IMR-90 (cell line): ENCODE data around the gene NAT14. TPM values are rescaled to one million over a fixed set of nuclear protein-coding genes. Genes with fewer than 3 reads are reported as not detected.

Source experiments
- ATAC-seq: fragments of 200-7000 bp; cut with Tn5 transposase; 2 replicates; pipeline ENCODE4 v1.9.1; 2020; ENCODE audit warnings: low read depth, mild to moderate bottlenecking, moderate library complexity
- BruUV-seq: library from RNA; stranded (reverse); fragments of 400-500 nt; replicated peaks from 2 replicates; lab custom pipeline; 2021; lab: Mats Ljungman, UMichigan
- CTCF ChIA-PET: fragments of 300-600 bp; formaldehyde crosslinking; extraction: SDS; loops from one replicate; lab custom pipeline; 2021; ENCODE audit warnings: antibody characterized with exemption; lab: Yijun Ruan, JAX
- POLR2A ChIA-PET: fragments of 300-600 bp; sonication (Branson Sonifier 250); formaldehyde crosslinking; loops from one replicate; lab custom pipeline; 2022; ENCODE audit warnings: antibody characterized with exemption; ENCODE audit not compliant: unreplicated experiment; lab: Charles Lee
- DNase-seq: peaks from one replicate; pipeline ENCODE4 v3.0.0; 2013
- H2AFZ ChIP-seq: replicated peaks from 2 replicates; pipeline ENCODE3; 2013; ENCODE audit warnings: low read length, mild to moderate bottlenecking; ENCODE audit not compliant: poor library complexity
- H2AK5ac ChIP-seq: 2 replicates; pipeline ENCODE4 v1.6.1; 2013; ENCODE audit warnings: low read depth, low read length, inconsistent platforms
- H2AK9ac ChIP-seq: replicated peaks from 2 replicates; pipeline ENCODE3; 2013; ENCODE audit warnings: mild to moderate bottlenecking, low read depth, low read length, moderate library complexity; ENCODE audit not compliant: poor library complexity
- H2BK120ac ChIP-seq: 2 replicates; pipeline ENCODE4 v1.6.1; 2013; ENCODE audit warnings: low read depth, low read length, inconsistent platforms
- H2BK15ac ChIP-seq: 3 replicates; pipeline ENCODE4 v1.6.1; 2013; ENCODE audit warnings: low read depth, low read length, inconsistent platforms
- H2BK20ac ChIP-seq: 2 replicates; pipeline ENCODE4 v1.6.1; 2013; ENCODE audit warnings: low read depth, mild to moderate bottlenecking, inconsistent platforms, low read length, moderate library complexity
- H2BK5ac ChIP-seq: 2 replicates; pipeline ENCODE4 v1.6.1; 2013; ENCODE audit warnings: mild to moderate bottlenecking, low read depth, low read length, inconsistent platforms; ENCODE audit not compliant: poor library complexity, severe bottlenecking
- H3K14ac ChIP-seq: replicated peaks from 2 replicates; pipeline ENCODE4 v1.6.1; 2013; ENCODE audit warnings: low read depth, low read length, inconsistent platforms
- H3K18ac ChIP-seq: 2 replicates; pipeline ENCODE4 v1.6.1; 2013; ENCODE audit warnings: low read depth, low read length, control low read depth
- H3K23ac ChIP-seq: 2 replicates; pipeline ENCODE4 v1.6.1; 2013; ENCODE audit warnings: low read depth, low read length, inconsistent platforms
- H3K27ac ChIP-seq: 2 replicates; pipeline ENCODE4 v1.5.1; 2013; ENCODE audit warnings: mild to moderate bottlenecking, control low read depth, low read length; ENCODE audit not compliant: insufficient read depth
- H3K27me3 ChIP-seq: 2 replicates; pipeline ENCODE4 v1.6.1; 2013; ENCODE audit warnings: low read length; ENCODE audit not compliant: control insufficient read depth, insufficient read depth
- H3K36me3 ChIP-seq: 2 replicates; pipeline ENCODE4 v1.6.1; 2013; ENCODE audit warnings: low read length, mixed read lengths; ENCODE audit not compliant: control insufficient read depth, insufficient read depth
- H3K4ac ChIP-seq: 2 replicates; pipeline ENCODE4 v1.6.1; 2013; ENCODE audit warnings: low read depth, low read length, inconsistent platforms
- H3K4me1 ChIP-seq: 2 replicates; pipeline ENCODE4 v1.6.1; 2013; ENCODE audit warnings: low read length, mixed read lengths; ENCODE audit not compliant: control insufficient read depth, insufficient read depth
- H3K4me2 ChIP-seq: 2 replicates; pipeline ENCODE4 v1.6.1; 2013; ENCODE audit warnings: low read depth, mild to moderate bottlenecking, control low read depth, low read length, moderate library complexity
- H3K4me3 ChIP-seq: 2 replicates; pipeline ENCODE4 v1.5.1; 2013; ENCODE audit warnings: low read depth, mild to moderate bottlenecking, control low read depth, low read length, moderate library complexity; ENCODE audit not compliant: insufficient read depth
- H3K56ac ChIP-seq: 2 replicates; pipeline ENCODE4 v1.6.1; 2013; ENCODE audit warnings: low read length, inconsistent platforms; ENCODE audit not compliant: insufficient read depth; ENCODE audit errors: extremely low read depth
- H3K79me1 ChIP-seq, 2 experiments: 2 replicates each; pipeline ENCODE4 v1.6.1; 2013; ENCODE audit warnings: low read length in 2 of 2, inconsistent platforms in 1 of 2, low read depth in 1 of 2
- H3K9ac ChIP-seq: 2 replicates; pipeline ENCODE4 v1.6.1; 2013; ENCODE audit warnings: low read depth, low read length, control low read depth
- H3K9me1 ChIP-seq: 2 replicates; pipeline ENCODE4 v1.6.1; 2013; ENCODE audit warnings: low read length, inconsistent platforms; ENCODE audit not compliant: insufficient read depth
- H3K9me3 ChIP-seq: 2 replicates; pipeline ENCODE4 v1.6.1; 2013; ENCODE audit warnings: low read length; ENCODE audit not compliant: control insufficient read depth, insufficient read depth
- H4K20me1 ChIP-seq: 2 replicates; pipeline ENCODE4 v1.6.1; 2013; ENCODE audit warnings: low read length, inconsistent platforms; ENCODE audit not compliant: insufficient read depth
- H4K5ac ChIP-seq: 2 replicates; pipeline ENCODE4 v1.6.1; 2013; ENCODE audit warnings: mild to moderate bottlenecking, low read depth, low read length, control low read depth
- H4K8ac ChIP-seq, 2 experiments: 2 replicates each; pipeline ENCODE4 v1.6.1; 2013; ENCODE audit warnings: low read depth in 2 of 2, low read length in 2 of 2, control low read depth in 1 of 2, inconsistent platforms in 1 of 2
- H4K91ac ChIP-seq: 2 replicates; pipeline ENCODE4 v1.6.1; 2013; ENCODE audit warnings: low read depth, low read length, inconsistent platforms; ENCODE audit not compliant: insufficient read depth
- BHLHE40 ChIP-seq: fragments of 150-350 bp; IDR thresholded peaks from 2 replicates; pipeline ENCODE4 v1.6.1; 2016; ENCODE audit warnings: mild to moderate bottlenecking, low read depth, low read length
- CEBPB ChIP-seq: IDR thresholded peaks from 2 replicates; pipeline ENCODE4 v1.6.1; 2012; ENCODE audit warnings: low read depth, low read length, improper control_type of control experiment
- CHD1 ChIP-seq: IDR thresholded peaks from 2 replicates; pipeline ENCODE4 v1.6.1; 2012; ENCODE audit warnings: low read depth, low read length, improper control_type of control experiment
- FOS ChIP-seq: fragments of 150-350 bp; IDR thresholded peaks from 2 replicates; pipeline ENCODE4 v1.6.1; 2016; ENCODE audit warnings: low read depth, low read length
- MAFK ChIP-seq: IDR thresholded peaks from 2 replicates; pipeline ENCODE4 v1.6.1; 2012; ENCODE audit warnings: low read depth, low read length, improper control_type of control experiment
- MAZ ChIP-seq: IDR thresholded peaks from 2 replicates; pipeline ENCODE4 v1.6.1; 2012; ENCODE audit warnings: low read depth, mild to moderate bottlenecking, low read length, improper control_type of control experiment, moderate library complexity, borderline replicate concordance
- MXI1 ChIP-seq: IDR thresholded peaks from 2 replicates; pipeline ENCODE4 v1.6.1; 2012; ENCODE audit warnings: low read depth, mild to moderate bottlenecking, low read length, moderate library complexity, borderline replicate concordance
- NFE2L2 ChIP-seq: fragments of 150-350 bp; IDR thresholded peaks from 2 replicates; pipeline ENCODE4 v1.6.1; 2016; ENCODE audit warnings: low read depth, mild to moderate bottlenecking, low read length
- POLR2A ChIP-seq: IDR thresholded peaks from 2 replicates; pipeline ENCODE4 v1.6.1; 2012; ENCODE audit warnings: mild to moderate bottlenecking, low read depth, low read length
- RAD21 ChIP-seq: IDR thresholded peaks from 2 replicates; pipeline ENCODE4 v1.6.1; 2012; ENCODE audit warnings: low read length, improper control_type of control experiment
- RCOR1 ChIP-seq: IDR thresholded peaks from 2 replicates; pipeline ENCODE4 v1.6.1; 2012; ENCODE audit warnings: mild to moderate bottlenecking, low read length, improper control_type of control experiment; ENCODE audit not compliant: insufficient replicate concordance
- RFX5 ChIP-seq: IDR thresholded peaks from 2 replicates; pipeline ENCODE4 v1.8.0; 2012; ENCODE audit warnings: low read depth, mild to moderate bottlenecking, low read length, moderate library complexity
- SMC3 ChIP-seq: fragments of 150-350 bp; IDR thresholded peaks from 2 replicates; pipeline ENCODE4 v1.6.1; 2016; ENCODE audit warnings: low read depth, mild to moderate bottlenecking, antibody characterized with exemption, low read length, moderate library complexity
- WGBS, 2 experiments: methylation state at CpG; one replicate each; pipeline versions ENCODE4 v1.1.5 to v1.1.7; 2013; ENCODE audit warnings: missing lambda C conversion rate in 2 of 2; ENCODE audit not compliant: insufficient read length in 1 of 2; ENCODE audit errors: extremely low coverage in 2 of 2; 5-methylcytosine and 5-hydroxymethylcytosine counted together
- dilution Hi-C: fragments of 300-500 bp; cut with HindIII; formaldehyde crosslinking; loops from one replicate; pipeline ENCODE4 v1.14.3; 2018; ENCODE audit warnings: low sequenced_read_pairs; ENCODE audit not compliant: unreplicated experiment
- in situ Hi-C: fragments of 300-500 bp; cut with MboI; formaldehyde crosslinking; loops from 3 replicates; pipeline ENCODE4 v1.14.3; 2019; ENCODE audit warnings: low sequenced_read_pairs, inconsistent platforms, mixed read lengths
- intact Hi-C: fragments of 100-400 bp; cut with micrococcal nuclease; formaldehyde crosslinking; loops from 2 replicates; pipeline ENCODE4 v1.10.0; 2022
- polyA plus RNA-seq, 3 experiments: library from polyadenylated mRNA; depleted of rRNA; stranded (reverse); fragments of >200 nt; gene quantifications; 2 replicates each; pipeline ENCODE4 v1.2.3, GENCODE V29; 2012; ENCODE audit warnings: low replicate concordance in 1 of 3
- total RNA-seq: library from RNA; depleted of rRNA; stranded (reverse); fragments of >200 nt; gene quantifications from 2 replicates; pipeline ENCODE4 v1.2.3, GENCODE V29; 2012
- TF ChIP-seq, protein P1 (sequence below): fragments of 150-350 bp; IDR thresholded peaks from 2 replicates; pipeline ENCODE4 v1.6.1; 2017; ENCODE audit warnings: mild to moderate bottlenecking, antibody characterized with exemption, low read length, low read depth
- TF ChIP-seq, protein P2 (sequence below): fragments of 150-350 bp; IDR thresholded peaks from 2 replicates; pipeline ENCODE4 v1.6.1; 2016; ENCODE audit warnings: low read depth, mild to moderate bottlenecking, low read length, moderate library complexity, borderline replicate concordance
- TF ChIP-seq, protein P3 (sequence below): conservative IDR thresholded peaks from 2 replicates; pipeline ENCODE4 v1.5.1; 2012; ENCODE audit warnings: mild to moderate bottlenecking, low read depth, low read length, improper control_type of control experiment

The NAT14 gene
- total and polyA plus RNA-seq, 2 of the 4 experiments (the other 2 are of a cell fraction), result 4.3 to 41.2 TPM

- Histone ChIP-seq H4K8ac (no peak overlapping the region), H3K4me2 (no peak overlapping the region), H3K4ac (no peak overlapping the region), H2BK5ac (no peak overlapping the region), H2AFZ (no peak overlapping the region), H2BK15ac (no peak overlapping the region), H2AK9ac (no peak overlapping the region), H3K18ac (no peak overlapping the region), H3K4me3 (no peak overlapping the region), H3K79me1 (no peaks in the 10 kb centered on the region), H3K14ac (no peak overlapping the region), H3K9ac (no peak overlapping the region), H3K27ac (no peak overlapping the region), H3K27me3 (peaks cover 47% of the 10 kb centered on the region), H2AK5ac (no peak overlapping the region), H3K4me1 (no peaks in the 10 kb centered on the region), H3K9me1 (peaks cover 11% of the 10 kb centered on the region), H2BK120ac (no peak overlapping the region), H4K20me1 (no peaks in the 10 kb centered on the region; the same call in 1 of the 2 replicates), H3K9me3 (no peaks in the 10 kb centered on the region), H2BK20ac (no peak overlapping the region), H3K23ac (no peak overlapping the region), H4K5ac (no peak overlapping the region), H4K91ac (no peak overlapping the region), H3K56ac (no peak overlapping the region), H3K36me3 (no peaks in the 10 kb centered on the region)
- POLR2A ChIA-PET, result no interaction called here
- DNase-seq (no peak), ATAC-seq (no peak)
- BruUV-seq, result no TSS peak
- WGBS, 2 experiments, result 40% methylated on average over 2 of the region's 5 CpGs; no CpG with 5 or more reads in 1 of the 2 experiments
- dilution Hi-C loops, result no loop called here
- CTCF ChIA-PET, result no interaction called here
- intact Hi-C loops, result loop anchor here (5.0 kb wide), 1 partner anchor 222 kb away; no protein-coding TSS in a partner anchor
- in situ Hi-C loops, result no loop called here
- TF ChIP-seq CHD1, result no peak
- TF ChIP-seq MAFK, result no peak
- TF ChIP-seq RCOR1, result no peak
- TF ChIP-seq RAD21, result no peak
- TF ChIP-seq, protein P1, sequence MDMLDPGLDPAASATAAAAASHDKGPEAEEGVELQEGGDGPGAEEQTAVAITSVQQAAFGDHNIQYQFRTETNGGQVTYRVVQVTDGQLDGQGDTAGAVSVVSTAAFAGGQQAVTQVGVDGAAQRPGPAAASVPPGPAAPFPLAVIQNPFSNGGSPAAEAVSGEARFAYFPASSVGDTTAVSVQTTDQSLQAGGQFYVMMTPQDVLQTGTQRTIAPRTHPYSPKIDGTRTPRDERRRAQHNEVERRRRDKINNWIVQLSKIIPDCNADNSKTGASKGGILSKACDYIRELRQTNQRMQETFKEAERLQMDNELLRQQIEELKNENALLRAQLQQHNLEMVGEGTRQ, result no peak
- no peak for TF ChIP-seq CEBPB
- no peak for TF ChIP-seq FOS
- TF ChIP-seq MAZ, result no peak
- TF ChIP-seq MXI1, result no peak
- TF ChIP-seq, protein P2, sequence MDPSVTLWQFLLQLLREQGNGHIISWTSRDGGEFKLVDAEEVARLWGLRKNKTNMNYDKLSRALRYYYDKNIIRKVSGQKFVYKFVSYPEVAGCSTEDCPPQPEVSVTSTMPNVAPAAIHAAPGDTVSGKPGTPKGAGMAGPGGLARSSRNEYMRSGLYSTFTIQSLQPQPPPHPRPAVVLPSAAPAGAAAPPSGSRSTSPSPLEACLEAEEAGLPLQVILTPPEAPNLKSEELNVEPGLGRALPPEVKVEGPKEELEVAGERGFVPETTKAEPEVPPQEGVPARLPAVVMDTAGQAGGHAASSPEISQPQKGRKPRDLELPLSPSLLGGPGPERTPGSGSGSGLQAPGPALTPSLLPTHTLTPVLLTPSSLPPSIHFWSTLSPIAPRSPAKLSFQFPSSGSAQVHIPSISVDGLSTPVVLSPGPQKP, result no peak
- TF ChIP-seq POLR2A, result no peak
- no peak for TF ChIP-seq RFX5
- no peak for TF ChIP-seq NFE2L2
- TF ChIP-seq BHLHE40, result no peak
- TF ChIP-seq SMC3, result no peak
- TF ChIP-seq, protein P3, sequence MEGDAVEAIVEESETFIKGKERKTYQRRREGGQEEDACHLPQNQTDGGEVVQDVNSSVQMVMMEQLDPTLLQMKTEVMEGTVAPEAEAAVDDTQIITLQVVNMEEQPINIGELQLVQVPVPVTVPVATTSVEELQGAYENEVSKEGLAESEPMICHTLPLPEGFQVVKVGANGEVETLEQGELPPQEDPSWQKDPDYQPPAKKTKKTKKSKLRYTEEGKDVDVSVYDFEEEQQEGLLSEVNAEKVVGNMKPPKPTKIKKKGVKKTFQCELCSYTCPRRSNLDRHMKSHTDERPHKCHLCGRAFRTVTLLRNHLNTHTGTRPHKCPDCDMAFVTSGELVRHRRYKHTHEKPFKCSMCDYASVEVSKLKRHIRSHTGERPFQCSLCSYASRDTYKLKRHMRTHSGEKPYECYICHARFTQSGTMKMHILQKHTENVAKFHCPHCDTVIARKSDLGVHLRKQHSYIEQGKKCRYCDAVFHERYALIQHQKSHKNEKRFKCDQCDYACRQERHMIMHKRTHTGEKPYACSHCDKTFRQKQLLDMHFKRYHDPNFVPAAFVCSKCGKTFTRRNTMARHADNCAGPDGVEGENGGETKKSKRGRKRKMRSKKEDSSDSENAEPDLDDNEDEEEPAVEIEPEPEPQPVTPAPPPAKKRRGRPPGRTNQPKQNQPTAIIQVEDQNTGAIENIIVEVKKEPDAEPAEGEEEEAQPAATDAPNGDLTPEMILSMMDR, result no peak
These were observed 45.9 kb upstream of the NAT14 start for GRCh38 chr19:55439052-55439451.
